ENCODE data around the gene GPR152.

GPR152 gene

DNA sequence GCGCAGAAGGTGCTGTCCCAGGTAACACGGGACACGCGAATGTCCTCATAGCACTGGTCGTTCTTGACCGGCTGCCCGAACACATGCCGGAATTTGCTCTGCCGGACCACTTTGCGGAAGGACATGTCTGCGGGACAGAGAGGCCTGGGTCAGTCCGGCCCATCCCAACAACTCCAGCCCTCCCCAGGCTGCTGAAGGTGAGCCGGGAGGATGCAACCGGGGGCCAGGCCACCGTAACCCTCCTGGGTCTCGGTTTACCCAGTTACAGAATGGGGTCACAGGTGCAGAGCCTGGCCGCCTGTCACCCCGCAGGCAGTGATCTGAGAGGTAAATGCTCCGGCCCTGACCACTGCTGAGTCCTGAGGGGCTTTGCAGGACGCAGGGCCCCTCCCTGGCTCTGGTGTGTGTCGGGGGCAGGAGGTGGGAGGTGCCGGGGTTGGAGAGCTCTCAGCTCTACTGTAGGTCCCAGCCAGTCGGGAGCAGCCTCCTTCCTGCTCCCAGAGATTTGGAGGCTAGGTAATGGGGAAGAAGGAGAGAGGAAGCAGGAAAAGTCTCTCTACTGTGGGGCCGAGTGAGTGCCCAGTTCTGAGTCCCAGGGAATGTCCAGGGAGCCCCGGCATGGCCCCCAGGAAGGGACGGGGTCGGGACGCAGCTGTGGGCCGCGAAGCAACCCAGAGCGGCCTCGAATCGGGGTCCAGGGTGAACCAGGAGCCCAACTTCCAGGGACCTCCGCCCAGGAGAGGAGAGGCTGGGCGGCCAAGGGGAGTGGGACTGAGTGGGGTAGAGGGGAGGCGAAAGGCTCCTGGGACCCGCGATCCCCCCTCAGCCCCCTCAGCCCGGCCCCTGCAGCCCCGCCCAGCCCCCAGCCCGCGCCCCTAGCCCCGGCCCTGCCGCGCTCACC is 9.8 kb downstream of the GPR152 start:
- DNase-seq = no peak
- in situ Hi-C loops (cut with MboI; ENCODE audit: low pct_unique_long_range_greater_than_20kb, low sequenced_read_pairs) = no loop called here

GRCh38 chr11:67441731-67442351 is 10.7 kb downstream of the GPR152 start:
- DNase-seq = no peak
- in situ Hi-C loops (cut with MboI; ENCODE audit: low pct_unique_long_range_greater_than_20kb, low sequenced_read_pairs) = no loop called here

DNA sequence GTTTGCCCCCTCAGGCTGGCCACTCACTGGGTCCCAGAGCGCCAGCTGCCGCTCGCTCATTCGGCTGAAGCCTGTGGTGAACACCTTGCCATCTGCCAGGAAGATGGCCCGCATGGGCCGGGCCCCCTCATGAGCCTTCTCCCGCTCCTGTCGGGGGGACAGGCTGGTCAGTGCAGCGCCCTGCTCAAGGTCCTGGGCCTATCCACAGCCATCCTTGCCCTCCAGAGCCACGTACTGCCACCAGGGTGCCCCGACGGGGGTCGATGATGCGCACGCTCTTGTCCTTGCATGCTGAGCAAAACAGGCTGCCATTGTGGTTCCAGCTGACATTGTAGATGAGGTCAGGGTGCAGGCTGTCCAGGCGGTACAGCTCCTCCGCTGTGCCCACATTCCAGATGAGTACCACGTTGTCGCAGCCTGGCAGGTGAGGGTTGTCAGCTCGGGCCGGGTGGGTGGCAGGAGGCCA is 11.4 kb downstream of the GPR152 start:
- no peak for DNase-seq
- in situ Hi-C loops (cut with MboI; ENCODE audit: low pct_unique_long_range_greater_than_20kb, low sequenced_read_pairs) = no loop called here

DNA sequence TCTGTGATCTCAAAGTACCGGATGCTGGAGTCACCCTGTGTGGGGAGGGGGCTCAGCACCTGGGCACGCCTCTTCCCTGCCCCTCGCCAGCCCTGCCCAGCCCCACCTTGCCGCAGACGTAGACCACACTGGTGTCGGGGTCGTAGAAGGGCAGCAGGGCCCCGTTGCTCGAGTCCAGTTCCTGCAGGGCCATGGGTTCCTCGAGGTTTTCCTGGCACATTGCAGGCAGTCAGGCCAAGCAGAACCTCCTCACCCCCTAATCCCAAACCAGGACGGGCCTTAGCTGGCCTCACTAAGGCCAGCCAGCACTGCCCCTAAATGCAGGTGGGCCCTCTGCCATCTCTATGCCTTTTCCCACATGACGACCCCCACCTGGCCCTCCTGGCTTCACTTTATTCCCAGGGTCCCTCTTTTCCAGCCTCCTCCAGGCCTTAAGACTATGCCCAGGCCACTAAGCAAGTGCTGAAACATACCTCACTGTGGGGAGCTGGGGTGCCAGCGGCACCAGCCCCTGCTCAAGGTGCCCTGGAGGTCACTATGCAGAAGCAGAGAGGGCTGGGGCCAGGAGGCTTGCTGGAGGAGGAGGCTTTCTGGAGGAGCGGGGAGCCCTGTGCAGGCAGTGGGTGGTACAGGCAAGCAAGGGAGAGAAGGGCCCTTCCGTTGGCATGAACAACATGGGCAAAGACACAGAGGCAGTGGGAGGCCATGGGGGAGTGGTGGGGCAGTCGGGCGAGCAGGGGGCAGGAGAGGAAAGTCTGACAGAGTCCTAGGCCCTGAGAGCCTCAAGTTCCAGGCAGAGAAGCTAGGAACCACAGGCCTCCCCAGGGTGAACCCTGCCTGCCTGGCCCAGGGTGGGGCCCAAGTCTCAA is 12.1 kb downstream of the GPR152 start:
- in situ Hi-C loops (cut with MboI; ENCODE audit: low pct_unique_long_range_greater_than_20kb, low sequenced_read_pairs) = no loop called here
- no peak for DNase-seq

DNA sequence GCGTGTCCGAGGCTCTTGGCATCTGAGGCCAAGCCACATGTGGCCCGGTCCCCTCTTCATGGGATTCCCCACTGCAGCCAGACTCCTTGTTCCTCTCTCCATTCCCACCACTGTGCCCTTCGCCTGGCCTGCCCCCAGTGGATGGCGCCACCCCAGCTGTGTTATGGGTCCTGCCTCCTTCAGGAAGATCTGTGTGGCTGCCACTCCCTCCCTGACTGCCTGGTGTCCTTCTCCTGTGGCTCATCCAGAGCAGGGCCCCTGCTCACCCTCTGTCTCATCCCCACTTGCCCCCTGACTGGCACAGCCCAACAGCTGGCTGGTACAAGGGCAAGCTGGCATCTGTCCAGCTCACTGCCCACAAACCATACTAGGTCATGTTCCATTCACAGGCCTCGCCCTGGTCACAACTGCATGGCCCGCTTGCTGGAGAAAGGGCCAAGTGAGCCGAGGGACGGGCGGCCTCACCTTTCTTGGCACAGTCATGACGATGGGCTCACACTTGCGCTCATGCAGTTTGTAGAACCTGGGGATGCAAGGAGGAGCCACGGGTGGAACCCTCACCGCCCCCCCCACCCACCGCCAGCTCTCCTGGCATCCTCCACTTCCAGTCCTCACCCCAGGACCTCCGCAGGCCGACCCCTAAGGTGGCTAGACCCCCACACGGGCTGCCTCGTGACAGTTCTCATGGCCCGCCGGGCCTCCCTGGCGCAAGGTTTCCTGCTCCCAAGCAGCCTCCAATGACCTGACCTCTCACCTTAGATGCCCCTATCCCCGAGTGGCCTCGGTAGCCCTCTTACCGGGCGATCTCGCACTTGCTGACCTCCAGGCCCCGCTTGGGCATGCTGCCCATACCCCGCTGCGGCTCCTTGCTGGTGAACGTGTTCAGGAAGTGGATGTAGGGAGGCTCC is 13.0 kb downstream of the GPR152 start:
- DNase-seq = peak; percentile 71

GRCh38 chr11:67438158-67438902 is 14.2 kb downstream of the GPR152 start:
- no peak for DNase-seq
- in situ Hi-C loops (cut with MboI; ENCODE audit: low pct_unique_long_range_greater_than_20kb, low sequenced_read_pairs) = no loop called here

More for the DNA sequence above, 13.0 kb downstream of the GPR152 start:
- in situ Hi-C loops (cut with MboI; ENCODE audit: low pct_unique_long_range_greater_than_20kb, low sequenced_read_pairs) = no loop called here

GRCh38 chr11:67437809-67438157 is 14.7 kb downstream of the GPR152 start:
- in situ Hi-C loops (cut with MboI; ENCODE audit: low pct_unique_long_range_greater_than_20kb, low sequenced_read_pairs) = no loop called here

DNA sequence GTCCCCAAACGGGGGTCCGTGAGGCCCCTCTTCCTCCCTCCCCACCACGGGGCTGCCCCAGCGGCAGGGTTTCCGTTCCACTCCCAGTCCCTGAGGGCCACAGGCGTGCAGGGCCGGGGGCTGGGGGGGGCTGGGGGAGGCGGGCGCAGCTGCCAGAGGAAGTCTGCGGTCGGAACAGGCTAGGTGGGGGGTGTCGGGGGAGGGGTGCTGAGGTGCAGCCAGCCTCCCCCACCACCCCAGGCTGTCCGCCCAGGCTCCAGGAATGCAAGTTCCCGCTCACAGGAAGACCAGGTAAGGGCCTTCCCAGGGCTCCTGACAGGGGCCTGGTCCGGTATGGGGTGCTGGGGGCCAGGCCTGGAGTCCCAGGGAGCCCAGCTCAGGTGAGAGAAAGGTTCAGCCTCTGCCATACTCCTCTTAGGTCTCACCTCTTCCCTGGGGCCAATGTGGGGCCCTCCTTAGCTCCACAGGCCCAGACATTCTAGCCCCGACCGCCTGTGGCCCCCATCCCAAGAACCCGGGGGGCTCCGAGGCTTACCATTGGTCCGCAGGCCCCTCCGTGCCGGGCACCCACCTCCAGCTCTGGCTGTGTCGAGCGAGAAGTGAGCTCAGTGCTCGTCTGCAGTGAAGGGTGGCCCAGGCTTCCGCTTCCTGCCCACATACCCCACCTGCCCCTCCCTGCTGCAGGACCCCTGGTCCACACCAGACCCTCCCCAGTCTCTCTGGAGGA is 15.3 kb downstream of the GPR152 start, which contains the start of gene PTPRCAP:
PTPRCAP (minus strand) TSS at position 601 of the 727 bp plus-strand sequence; CDS start at position 538, 63 bp downstream.
- in situ Hi-C loops (cut with MboI; ENCODE audit: low pct_unique_long_range_greater_than_20kb, low sequenced_read_pairs) = no loop called here
- DNase-seq = peak; percentile 76

More at GRCh38 chr11:67437809-67438157, 14.7 kb downstream of the GPR152 start:
- DNase-seq = no peak

DNA sequence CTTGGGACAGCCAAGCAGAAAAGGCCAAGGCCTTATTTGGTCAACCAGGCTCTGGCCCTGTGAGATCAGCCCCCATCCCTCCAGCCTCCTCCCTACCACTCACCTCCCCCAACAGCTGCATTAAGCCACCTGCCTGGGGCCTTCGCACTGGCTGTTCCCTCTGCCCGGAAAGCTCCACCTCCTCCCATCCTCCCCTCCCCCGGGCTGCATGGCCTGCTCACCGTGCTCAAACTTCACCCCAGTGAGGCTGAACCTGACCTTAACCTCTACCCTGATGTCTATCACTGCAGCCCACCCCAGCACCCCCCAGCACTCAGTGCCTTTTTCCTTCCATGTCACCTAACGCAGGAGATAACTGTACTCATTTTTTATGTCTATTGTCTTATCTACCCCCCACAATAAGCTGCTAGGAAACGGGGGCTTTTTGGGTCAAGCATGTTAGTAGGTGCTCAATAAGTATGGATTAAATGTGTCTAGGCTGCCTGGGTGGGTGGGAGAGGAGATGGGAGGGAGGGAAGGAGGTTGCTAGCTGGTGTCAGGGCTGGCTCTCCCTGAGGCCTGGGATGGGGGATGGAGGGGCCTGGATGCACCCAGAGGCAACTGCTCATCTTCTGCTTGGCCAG is 16.0 kb downstream of the GPR152 start:
- DNase-seq = peak; percentile 72
- in situ Hi-C loops (cut with MboI; ENCODE audit: low pct_unique_long_range_greater_than_20kb, low sequenced_read_pairs) = no loop called here

- DNase-seq = no peak
- in situ Hi-C loops (cut with MboI; ENCODE audit: low pct_unique_long_range_greater_than_20kb, low sequenced_read_pairs) = no loop called here
Observed at GRCh38 chr11:67435727-67436458, 16.6 kb downstream of the GPR152 start.

DNA sequence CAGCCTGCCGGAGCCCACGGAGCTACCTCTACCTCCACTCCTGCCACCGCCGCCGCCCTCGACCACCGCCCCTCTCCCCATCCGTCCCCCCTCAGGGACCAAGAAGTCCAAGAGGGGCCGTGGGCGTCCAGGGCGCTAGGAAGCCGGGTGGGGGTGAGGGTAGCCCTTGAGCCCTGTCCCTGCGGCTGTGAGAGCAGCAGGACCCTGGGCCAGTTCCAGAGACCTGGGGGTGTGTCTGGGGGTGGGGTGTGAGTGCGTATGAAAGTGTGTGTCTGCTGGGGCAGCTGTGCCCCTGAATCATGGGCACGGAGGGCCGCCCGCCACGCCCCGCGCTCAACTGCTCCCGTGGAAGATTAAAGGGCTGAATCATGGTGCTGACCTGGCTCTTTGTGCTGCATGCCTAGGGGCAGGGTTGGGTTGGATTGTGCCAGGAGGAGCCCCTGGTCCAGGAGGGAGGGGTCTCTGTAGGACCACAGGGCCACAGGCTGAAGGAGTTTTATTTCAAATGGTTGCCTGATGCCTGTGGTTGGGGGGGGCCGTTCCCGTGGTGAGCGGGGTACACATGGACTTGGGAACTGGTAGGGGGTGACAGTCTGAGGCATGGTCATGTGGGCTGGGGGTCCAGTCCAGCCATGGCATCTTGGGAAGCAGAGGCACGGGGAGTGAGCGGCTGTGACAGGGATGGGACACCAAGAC is 17.4 kb downstream of the GPR152 start:
- no peak for DNase-seq
- in situ Hi-C loops (cut with MboI; ENCODE audit: low pct_unique_long_range_greater_than_20kb, low sequenced_read_pairs) = no loop called here

DNA sequence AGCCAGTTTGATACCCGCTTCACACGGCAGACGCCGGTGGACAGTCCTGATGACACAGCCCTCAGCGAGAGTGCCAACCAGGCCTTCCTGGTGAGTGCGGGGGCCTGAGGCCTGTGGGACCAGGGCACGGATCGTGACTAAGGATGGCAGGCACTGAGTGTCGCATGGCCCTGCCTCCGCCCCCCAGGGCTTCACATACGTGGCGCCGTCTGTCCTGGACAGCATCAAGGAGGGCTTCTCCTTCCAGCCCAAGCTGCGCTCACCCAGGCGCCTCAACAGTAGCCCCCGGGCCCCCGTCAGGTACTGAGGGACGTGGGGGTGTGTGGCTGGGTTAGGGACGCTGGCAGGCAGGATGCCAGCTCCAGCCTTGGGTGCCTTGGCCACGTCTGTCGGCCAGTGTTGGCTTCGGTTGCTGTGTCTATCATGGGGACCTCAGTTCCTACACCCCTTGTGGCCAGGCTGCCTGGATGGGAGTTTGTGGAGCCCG is 18.1 kb downstream of the GPR152 start:
- in situ Hi-C loops (cut with MboI; ENCODE audit: low pct_unique_long_range_greater_than_20kb, low sequenced_read_pairs) = no loop called here
- no peak for DNase-seq

- no peak for DNase-seq
- in situ Hi-C loops (cut with MboI; ENCODE audit: low pct_unique_long_range_greater_than_20kb, low sequenced_read_pairs) = no loop called here
Observed at GRCh38 chr11:67433536-67434394, 18.8 kb downstream of the GPR152 start.

- DNase-seq = no peak
- in situ Hi-C loops (cut with MboI; ENCODE audit: low pct_unique_long_range_greater_than_20kb, low sequenced_read_pairs) = no loop called here
Observed at GRCh38 chr11:67432655-67433349, 19.7 kb downstream of the GPR152 start.
